ENCODE data around the gene LRMDA.

DNA sequence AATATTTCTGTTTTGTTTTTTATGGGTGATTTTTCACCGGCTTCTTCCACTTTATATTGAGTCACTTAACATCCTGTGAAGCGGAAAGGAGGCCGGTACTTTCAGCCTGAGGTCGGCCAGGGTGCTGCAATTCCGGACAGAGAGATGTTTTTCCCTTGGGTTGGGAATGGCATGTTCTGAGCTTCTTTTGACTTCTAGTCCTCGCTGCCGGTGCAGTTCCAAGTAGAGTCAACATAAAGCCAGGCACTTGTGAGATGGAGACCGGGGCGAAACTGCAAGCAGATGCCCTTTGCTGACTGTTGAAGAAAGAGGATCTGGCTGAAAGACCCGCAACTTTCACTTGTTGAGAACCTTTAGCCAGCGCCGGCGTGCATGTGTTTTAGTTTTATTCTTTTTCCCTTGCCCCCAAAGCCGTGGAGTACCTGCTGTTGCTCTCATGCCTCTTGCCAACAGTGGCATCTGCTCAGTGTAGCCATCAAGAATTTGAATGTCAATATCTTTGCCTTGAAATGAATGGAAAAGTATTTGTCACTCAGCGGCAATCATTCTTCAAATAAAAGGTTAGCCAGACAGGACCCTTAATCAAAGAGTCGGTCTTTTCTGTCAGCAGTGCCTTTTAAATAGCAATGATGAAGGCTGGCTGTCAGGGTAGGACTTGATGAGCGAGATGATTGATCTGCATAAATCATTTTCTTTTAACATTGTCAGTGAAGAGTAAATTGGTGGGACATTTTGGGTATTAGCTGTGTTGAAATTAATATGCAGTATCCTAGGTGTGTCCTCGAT lies 351.2 kb downstream of the LRMDA start:
- no peak for TF ChIP-seq POLR2A (IDR thresholded peaks at IDR 0.05)
- no peak for TF ChIP-seq CTCF (IDR thresholded peaks at IDR 0.05)
- TF ChIP-seq POLR2AphosphoS5 (IDR thresholded peaks at IDR 0.05): no peak
